ENCODE data around the gene SCN3A. TPM values are rescaled to one million over a fixed set of nuclear protein-coding genes. Genes with fewer than 3 reads are reported as not detected.

SCN3A gene
- total and polyA plus RNA-seq, 10 of the 15 experiments (the other 5 are each of a cell fraction or from before 2014, with no cell fraction given): 0.04 to 0.34 (median 0.06) TPM; not detected in 3

DNA sequence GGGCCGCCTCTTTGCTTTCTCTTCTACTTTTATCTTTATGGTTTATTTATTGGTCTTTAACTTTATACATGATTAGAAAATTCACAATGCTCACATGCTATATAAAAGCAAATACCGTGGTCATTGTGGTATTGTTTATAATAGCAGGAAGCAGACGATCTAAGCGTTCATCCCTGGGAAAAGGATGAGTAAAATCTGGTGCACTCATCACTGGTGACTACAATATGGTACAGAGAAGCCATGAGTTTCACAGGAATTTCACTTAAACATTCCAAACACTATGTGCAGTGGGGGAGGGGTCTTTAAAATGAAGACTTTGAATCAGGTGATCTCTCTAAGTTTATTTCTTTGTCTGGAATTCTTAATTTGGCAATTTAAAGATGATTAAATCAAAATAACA lies 97.9 kb downstream of the SCN3A start:
- CTCF ChIA-PET: no interaction called here

More for the DNA sequence above, 97.9 kb downstream of the SCN3A start:
- in situ Hi-C loops (cut with MboI) (no loop called here), intact Hi-C loops (cut with micrococcal nuclease; ENCODE audit: unreplicated experiment) (no loop called here)
- H3K79me2 ChIP-seq (ENCODE audit: control insufficient read depth, insufficient read depth, low read length): no peaks in the 10 kb centered on the region
- no peaks in the 10 kb centered on the region for H4K20me1 ChIP-seq (ENCODE audit: control insufficient read depth, insufficient read depth)
- no peak for FAIRE-seq
- DNase-seq (ENCODE audit: low read depth, low spot score): no peak
- SMC1A ChIA-PET (ENCODE audit: uncharacterized antibody, unreplicated experiment): interaction anchor here (0.6 kb wide), 1 partner anchor 90 kb away, joined by 3 read pairs; no protein-coding TSS in a partner anchor
- H3K27ac ChIP-seq (ENCODE audit: control insufficient read depth, insufficient read depth): no peak overlapping the region
- H3K4me2 ChIP-seq (ENCODE audit: control insufficient read depth, insufficient read depth): no peak overlapping the region
- H3K27me3 ChIP-seq (replicated peaks in 1 of 2; ENCODE audit: control insufficient read depth in 2 of 2, insufficient read depth in 2 of 2, low read length in 1 of 2): no peaks in the 10 kb centered on the region
- no peaks in the 10 kb centered on the region for H3K4me1 ChIP-seq (ENCODE audit: control insufficient read depth, insufficient read depth, low read length)
- TF ChIP-seq RB1 (IDR thresholded peaks at IDR 0.05; ENCODE audit: borderline replicate concordance) (no peak), HCFC1 (IDR thresholded peaks at IDR 0.05; ENCODE audit: low read length) (no peak), GATAD2B (conservative IDR thresholded peaks at IDR 0.05; ENCODE audit: low read depth) (no peak), ZBTB33 (IDR thresholded peaks at IDR 0.05) (no peak), PAX5 (IDR thresholded peaks at IDR 0.05; ENCODE audit: borderline replicate concordance, low read depth, low read length) (no peak), SMARCA5 (IDR thresholded peaks at IDR 0.05) (no peak), RBBP5 (conservative IDR thresholded peaks at IDR 0.05) (no peak), ZNF217 (IDR thresholded peaks at IDR 0.05) (no peak)
- POLR2A ChIA-PET: no interaction called here
- no peaks in the 10 kb centered on the region for H3K9me3 ChIP-seq (replicated peaks; ENCODE audit: control insufficient read depth, insufficient read depth, low read length)
- no peak overlapping the region for H2AFZ ChIP-seq (ENCODE audit: control insufficient read depth, low read depth, low read length)
- no peak overlapping the region for H3K4me3 ChIP-seq
- RAD21 ChIA-PET (ENCODE audit: unreplicated experiment): no interaction called here
- H3K9ac ChIP-seq (ENCODE audit: control insufficient read depth, insufficient read depth, low read length): no peak overlapping the region
- ATAC-seq: no peak
- H3K36me3 ChIP-seq (ENCODE audit: control insufficient read depth in 2 of 2, insufficient read depth in 2 of 2, low read length in 1 of 2): no peaks in the 10 kb centered on the region
- 7% methylated on average over 4 of the region's 4 CpGs for WGBS (ENCODE audit: insufficient coverage, insufficient replicate concordance, low lambda C conversion rate, missing lambda C conversion rate)
- no TSS peak for BruUV-seq (replicated peaks)
